ENCODE measurements around the gene PTPRN2. TPM values are rescaled to one million over a fixed set of nuclear protein-coding genes. Genes with fewer than 3 reads are reported as not detected.
A peak's percentile ranks its signal among the peaks of the same experiment; 100 is the strongest.

PTPRN2 gene
- total and polyA plus RNA-seq, 2 of the 13 experiments (the other 11 are each of a cell fraction or from before 2014, with no cell fraction given), result 2.5 to 24.2 TPM

DNA sequence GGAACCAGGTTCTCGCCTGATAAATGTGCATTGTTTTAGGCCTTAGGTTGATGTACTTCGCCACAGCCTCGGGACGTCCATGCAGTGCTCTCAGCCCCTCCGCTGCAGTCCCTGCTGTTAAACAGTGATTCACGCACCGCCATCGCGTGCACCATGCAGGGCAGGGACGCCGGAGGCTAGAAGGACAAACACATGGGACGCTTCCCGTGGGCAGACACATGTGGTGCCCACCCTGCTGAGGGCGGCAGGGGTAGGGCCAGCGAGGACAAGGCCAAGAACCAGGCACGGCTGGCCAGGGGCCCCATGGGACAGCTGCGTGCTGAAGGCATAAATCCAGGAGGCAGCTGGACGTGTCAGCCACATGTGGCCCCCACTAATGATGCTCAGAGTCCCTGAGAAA is 394.7 kb downstream of the PTPRN2 start:
- WGBS (ENCODE audit: low lambda C conversion rate), result 96% methylated on average over 10 of the region's 18 CpGs
- in situ Hi-C loops (cut with HindIII; ENCODE audit: extremely low pct_ligation_motif_present, low pct_unique_long_range_greater_than_20kb) (no loop called here), intact Hi-C loops (cut with micrococcal nuclease; ENCODE audit: unreplicated experiment) (no loop called here)
- Histone ChIP-seq H3K27me3 (ENCODE audit: control insufficient read depth in 1 of 2, insufficient read depth in 2 of 2, low read length in 2 of 2) (no peaks in the 10 kb centered on the region), H3K4me3 (replicated peaks in 1 of 3; ENCODE audit: insufficient read depth in 1 of 3, low read depth in 2 of 3, low read length in 3 of 3) (no peak overlapping the region), H3K79me2 (ENCODE audit: insufficient read depth, low read length) (no peaks in the 10 kb centered on the region), H3K4me1 (ENCODE audit: insufficient read depth, low read length) (no peaks in the 10 kb centered on the region), H2AFZ (ENCODE audit: low read length) (no peak overlapping the region), H3K27ac (ENCODE audit: extremely low read length, insufficient read depth, low read length) (no peak overlapping the region), H3K9me3 (ENCODE audit: low read length) (peaks cover 25% of the 10 kb centered on the region), H3K9ac (ENCODE audit: insufficient read depth, low read depth, low read length) (no peak overlapping the region), H4K20me1 (ENCODE audit: insufficient read depth, low read length) (peaks cover 4% of the 10 kb centered on the region; the same call in 1 of the 2 replicates), H3K36me3 (replicated peaks in 1 of 2; ENCODE audit: control insufficient read depth in 1 of 2, insufficient read depth in 2 of 2, low read length in 2 of 2) (no peaks in the 10 kb centered on the region; a peak in 1 of 5 replicates), H3K4me2 (ENCODE audit: low read depth, low read length) (no peak overlapping the region)
- CTCF ChIA-PET (ENCODE audit: low intra/inter-chr PET ratio, low total read pairs), result no interaction called here
- TF ChIP-seq, protein P1, sequence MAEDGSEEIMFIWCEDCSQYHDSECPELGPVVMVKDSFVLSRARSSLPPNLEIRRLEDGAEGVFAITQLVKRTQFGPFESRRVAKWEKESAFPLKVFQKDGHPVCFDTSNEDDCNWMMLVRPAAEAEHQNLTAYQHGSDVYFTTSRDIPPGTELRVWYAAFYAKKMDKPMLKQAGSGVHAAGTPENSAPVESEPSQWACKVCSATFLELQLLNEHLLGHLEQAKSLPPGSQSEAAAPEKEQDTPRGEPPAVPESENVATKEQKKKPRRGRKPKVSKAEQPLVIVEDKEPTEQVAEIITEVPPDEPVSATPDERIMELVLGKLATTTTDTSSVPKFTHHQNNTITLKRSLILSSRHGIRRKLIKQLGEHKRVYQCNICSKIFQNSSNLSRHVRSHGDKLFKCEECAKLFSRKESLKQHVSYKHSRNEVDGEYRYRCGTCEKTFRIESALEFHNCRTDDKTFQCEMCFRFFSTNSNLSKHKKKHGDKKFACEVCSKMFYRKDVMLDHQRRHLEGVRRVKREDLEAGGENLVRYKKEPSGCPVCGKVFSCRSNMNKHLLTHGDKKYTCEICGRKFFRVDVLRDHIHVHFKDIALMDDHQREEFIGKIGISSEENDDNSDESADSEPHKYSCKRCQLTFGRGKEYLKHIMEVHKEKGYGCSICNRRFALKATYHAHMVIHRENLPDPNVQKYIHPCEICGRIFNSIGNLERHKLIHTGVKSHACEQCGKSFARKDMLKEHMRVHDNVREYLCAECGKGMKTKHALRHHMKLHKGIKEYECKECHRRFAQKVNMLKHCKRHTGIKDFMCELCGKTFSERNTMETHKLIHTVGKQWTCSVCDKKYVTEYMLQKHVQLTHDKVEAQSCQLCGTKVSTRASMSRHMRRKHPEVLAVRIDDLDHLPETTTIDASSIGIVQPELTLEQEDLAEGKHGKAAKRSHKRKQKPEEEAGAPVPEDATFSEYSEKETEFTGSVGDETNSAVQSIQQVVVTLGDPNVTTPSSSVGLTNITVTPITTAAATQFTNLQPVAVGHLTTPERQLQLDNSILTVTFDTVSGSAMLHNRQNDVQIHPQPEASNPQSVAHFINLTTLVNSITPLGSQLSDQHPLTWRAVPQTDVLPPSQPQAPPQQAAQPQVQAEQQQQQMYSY (CRISPR knock-in tag; IDR thresholded peaks at IDR 0.05), result no peak
- TF ChIP-seq, protein P2, sequence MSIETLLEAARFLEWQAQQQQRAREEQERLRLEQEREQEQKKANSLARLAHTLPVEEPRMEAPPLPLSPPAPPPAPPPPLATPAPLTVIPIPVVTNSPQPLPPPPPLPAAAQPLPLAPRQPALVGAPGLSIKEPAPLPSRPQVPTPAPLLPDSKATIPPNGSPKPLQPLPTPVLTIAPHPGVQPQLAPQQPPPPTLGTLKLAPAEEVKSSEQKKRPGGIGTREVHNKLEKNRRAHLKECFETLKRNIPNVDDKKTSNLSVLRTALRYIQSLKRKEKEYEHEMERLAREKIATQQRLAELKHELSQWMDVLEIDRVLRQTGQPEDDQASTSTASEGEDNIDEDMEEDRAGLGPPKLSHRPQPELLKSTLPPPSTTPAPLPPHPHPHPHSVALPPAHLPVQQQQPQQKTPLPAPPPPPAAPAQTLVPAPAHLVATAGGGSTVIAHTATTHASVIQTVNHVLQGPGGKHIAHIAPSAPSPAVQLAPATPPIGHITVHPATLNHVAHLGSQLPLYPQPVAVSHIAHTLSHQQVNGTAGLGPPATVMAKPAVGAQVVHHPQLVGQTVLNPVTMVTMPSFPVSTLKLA (IDR thresholded peaks at IDR 0.05), result peak; percentile 39
- TF ChIP-seq THAP11 (CRISPR knock-in tag; IDR thresholded peaks at IDR 0.05) (no peak), ARNT2 (CRISPR knock-in tag; IDR thresholded peaks at IDR 0.05; ENCODE audit: low read depth) (no peak), JARID2 (CRISPR knock-in tag; IDR thresholded peaks at IDR 0.05; ENCODE audit: insufficient replicate concordance) (no peak), ZNF546 (CRISPR knock-in tag; conservative IDR thresholded peaks at IDR 0.05) (no peak), ZNF274 (CRISPR knock-in tag; IDR thresholded peaks at IDR 0.05) (no peak)
- TF ChIP-seq, protein P3, sequence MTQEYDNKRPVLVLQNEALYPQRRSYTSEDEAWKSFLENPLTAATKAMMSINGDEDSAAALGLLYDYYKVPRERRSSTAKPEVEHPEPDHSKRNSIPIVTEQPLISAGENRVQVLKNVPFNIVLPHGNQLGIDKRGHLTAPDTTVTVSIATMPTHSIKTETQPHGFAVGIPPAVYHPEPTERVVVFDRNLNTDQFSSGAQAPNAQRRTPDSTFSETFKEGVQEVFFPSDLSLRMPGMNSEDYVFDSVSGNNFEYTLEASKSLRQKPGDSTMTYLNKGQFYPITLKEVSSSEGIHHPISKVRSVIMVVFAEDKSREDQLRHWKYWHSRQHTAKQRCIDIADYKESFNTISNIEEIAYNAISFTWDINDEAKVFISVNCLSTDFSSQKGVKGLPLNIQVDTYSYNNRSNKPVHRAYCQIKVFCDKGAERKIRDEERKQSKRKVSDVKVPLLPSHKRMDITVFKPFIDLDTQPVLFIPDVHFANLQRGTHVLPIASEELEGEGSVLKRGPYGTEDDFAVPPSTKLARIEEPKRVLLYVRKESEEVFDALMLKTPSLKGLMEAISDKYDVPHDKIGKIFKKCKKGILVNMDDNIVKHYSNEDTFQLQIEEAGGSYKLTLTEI (CRISPR knock-in tag; conservative IDR thresholded peaks at IDR 0.05), result no peak
- ATAC-seq (no peak), FAIRE-seq (no peak), DNase-seq (ENCODE audit: low spot score) (no peak)
- POLR2A ChIA-PET, result no interaction called here
- BruUV-seq (replicated peaks), result no TSS peak
